Measurements from ENCODE around the gene ITPRIP. TPM values are rescaled to one million over a fixed set of nuclear protein-coding genes. Genes with fewer than 3 reads are reported as not detected.

ITPRIP gene
- total and polyA plus RNA-seq, 4 donors: 3.5 to 7.9 (median 6.0) TPM

DNA sequence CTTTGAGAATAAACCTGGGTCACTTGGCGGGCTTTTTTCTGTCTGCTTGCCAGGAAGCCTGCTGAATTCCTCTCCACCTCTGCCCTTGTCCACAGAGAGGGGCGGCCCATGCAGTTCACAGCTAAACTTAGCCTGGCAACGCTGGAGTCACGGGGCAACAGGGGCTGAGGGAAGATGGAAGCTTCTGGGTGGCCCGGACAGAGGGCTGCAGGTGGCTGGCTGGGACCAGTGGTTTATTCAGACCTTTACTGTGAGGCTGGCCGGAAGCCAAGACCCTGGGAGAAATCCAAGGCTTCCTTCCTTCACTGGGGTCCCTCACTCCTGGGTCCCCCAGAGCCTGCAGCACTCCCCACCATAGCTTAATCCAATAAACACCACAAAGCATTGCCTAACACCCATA is 17.0 kb downstream of the ITPRIP start (continued):
- TF ChIP-seq, protein P1, sequence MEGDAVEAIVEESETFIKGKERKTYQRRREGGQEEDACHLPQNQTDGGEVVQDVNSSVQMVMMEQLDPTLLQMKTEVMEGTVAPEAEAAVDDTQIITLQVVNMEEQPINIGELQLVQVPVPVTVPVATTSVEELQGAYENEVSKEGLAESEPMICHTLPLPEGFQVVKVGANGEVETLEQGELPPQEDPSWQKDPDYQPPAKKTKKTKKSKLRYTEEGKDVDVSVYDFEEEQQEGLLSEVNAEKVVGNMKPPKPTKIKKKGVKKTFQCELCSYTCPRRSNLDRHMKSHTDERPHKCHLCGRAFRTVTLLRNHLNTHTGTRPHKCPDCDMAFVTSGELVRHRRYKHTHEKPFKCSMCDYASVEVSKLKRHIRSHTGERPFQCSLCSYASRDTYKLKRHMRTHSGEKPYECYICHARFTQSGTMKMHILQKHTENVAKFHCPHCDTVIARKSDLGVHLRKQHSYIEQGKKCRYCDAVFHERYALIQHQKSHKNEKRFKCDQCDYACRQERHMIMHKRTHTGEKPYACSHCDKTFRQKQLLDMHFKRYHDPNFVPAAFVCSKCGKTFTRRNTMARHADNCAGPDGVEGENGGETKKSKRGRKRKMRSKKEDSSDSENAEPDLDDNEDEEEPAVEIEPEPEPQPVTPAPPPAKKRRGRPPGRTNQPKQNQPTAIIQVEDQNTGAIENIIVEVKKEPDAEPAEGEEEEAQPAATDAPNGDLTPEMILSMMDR (IDR thresholded peaks at IDR 0.05; ENCODE audit: low read depth, low read length, missing input control): no peak
- TF ChIP-seq TAF1 (conservative IDR thresholded peaks at IDR 0.05): no peak
- TF ChIP-seq, protein P2, sequence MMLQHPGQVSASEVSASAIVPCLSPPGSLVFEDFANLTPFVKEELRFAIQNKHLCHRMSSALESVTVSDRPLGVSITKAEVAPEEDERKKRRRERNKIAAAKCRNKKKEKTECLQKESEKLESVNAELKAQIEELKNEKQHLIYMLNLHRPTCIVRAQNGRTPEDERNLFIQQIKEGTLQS (IDR thresholded peaks at IDR 0.05): no peak

DNA sequence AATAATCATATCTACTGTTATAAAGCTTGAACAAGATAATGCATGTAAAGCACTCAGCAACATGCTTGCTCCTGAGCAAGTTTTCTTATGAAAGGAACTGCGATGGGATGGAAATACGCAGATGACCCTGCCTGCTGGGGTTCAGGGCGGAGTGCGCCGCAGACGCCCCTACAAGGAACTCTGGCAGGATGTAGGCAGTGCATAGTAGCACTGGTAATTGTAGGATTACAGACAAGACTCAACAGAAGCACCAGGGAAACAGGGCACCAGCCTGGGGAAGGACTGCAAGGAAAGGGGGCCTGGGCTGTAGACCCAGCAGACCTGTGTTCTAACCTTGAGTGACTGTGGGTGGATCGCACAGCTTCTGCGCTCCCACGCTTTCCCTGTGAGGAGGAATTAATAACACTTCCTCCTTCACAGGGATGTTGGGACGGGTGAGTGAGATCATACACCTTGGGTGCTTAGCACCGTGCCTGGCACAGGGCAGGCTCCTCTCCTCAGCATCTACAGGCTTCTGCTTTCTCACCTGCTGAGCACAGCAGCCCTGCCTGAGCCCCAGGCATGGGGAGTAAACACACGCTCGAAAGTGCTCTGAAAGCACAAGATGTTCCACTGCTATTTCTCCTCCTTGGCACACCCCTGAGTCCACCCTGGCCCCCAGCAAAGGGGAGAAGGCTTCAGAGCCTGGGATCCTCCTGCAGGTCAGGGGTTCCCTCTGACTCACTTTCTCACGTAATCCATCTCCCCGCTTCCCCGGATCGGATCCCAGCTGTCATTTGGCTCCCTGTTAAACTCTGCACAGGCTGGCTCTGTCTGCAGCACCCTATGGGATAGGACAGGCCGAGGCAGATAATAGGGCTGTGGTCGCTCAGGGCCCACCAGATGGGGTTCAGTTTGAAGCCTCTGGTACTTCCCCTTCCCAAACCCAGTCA is 19.2 kb downstream of the ITPRIP start:
- no peaks in the 10 kb centered on the region for H3K27me3 ChIP-seq (ENCODE audit: control insufficient read depth in 4 of 4, insufficient read depth in 4 of 4, low read length in 3 of 4)
- H3K27ac ChIP-seq (ENCODE audit: low read depth in 1 of 2, low read length in 2 of 2): no peak overlapping the region
- H3K4me3 ChIP-seq (ENCODE audit: low read depth in 1 of 3, low read length in 3 of 3): no peak overlapping the region

DNA sequence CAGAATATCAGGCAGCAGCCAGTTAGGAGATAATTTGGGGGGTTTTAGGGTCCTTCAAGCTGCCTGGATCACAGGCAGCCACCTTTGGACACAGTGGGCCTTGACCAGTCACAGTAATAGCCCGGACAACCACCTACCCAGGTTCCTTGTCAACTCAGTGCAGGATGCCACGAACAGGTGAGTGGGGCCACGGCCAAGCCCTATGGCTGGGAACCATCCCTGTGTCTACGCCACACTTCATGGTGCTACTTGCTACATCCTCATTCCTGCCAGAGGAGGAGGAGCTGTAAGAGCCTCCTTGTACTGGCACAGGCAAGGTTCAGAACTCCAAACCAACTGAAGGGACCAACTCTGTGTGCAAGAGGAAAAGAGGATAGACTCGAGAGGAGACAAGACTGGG is 19.9 kb downstream of the ITPRIP start:
- H3K4me3 ChIP-seq (ENCODE audit: low read depth in 1 of 3, low read length in 3 of 3): no peak overlapping the region
- WGBS: 94% methylated on average over 5 of the region's 5 CpGs
- peaks cover 0 to 17% (median 6%) of the 10 kb centered on the region in 4 donors for H3K36me3 ChIP-seq (ENCODE audit: control insufficient read depth in 4 of 4, insufficient read depth in 3 of 4, low read depth in 1 of 4, low read length in 3 of 4)
- no peak for TF ChIP-seq GABPA (IDR thresholded peaks at IDR 0.05 in 1 of 2, conservative IDR thresholded peaks at IDR 0.05 in 1 of 2)
- H3K9ac ChIP-seq (ENCODE audit: low read depth in 1 of 2, low read length in 2 of 2): no peak overlapping the region
- no peaks in the 10 kb centered on the region for H3K9me3 ChIP-seq (ENCODE audit: control insufficient read depth in 4 of 4, low read length in 3 of 4)
- H3K4me1 ChIP-seq (ENCODE audit: control insufficient read depth in 4 of 4, insufficient read depth in 4 of 4, low read length in 3 of 4): peaks cover 0 to 11% (median 3%) of the 10 kb centered on the region in 4 donors
- H3K27me3 ChIP-seq (ENCODE audit: control insufficient read depth in 4 of 4, insufficient read depth in 4 of 4, low read length in 3 of 4): no peaks in the 10 kb centered on the region
- no peak overlapping the region for H3K27ac ChIP-seq (ENCODE audit: low read depth in 1 of 2, low read length in 2 of 2)
- no peak for DNase-seq (ENCODE audit: low spot score)

More for the DNA sequence above, 19.2 kb downstream of the ITPRIP start:
- no peak for DNase-seq (ENCODE audit: low spot score)
- H3K9me3 ChIP-seq (ENCODE audit: control insufficient read depth in 4 of 4, low read length in 3 of 4): no peaks in the 10 kb centered on the region
- no peak overlapping the region for H3K9ac ChIP-seq (ENCODE audit: low read depth in 1 of 2, low read length in 2 of 2)
- peaks cover 2 to 11% (median 3%) of the 10 kb centered on the region in 4 donors for H3K4me1 ChIP-seq (ENCODE audit: control insufficient read depth in 4 of 4, insufficient read depth in 4 of 4, low read length in 3 of 4)
- peaks cover 0 to 13% (median 4%) of the 10 kb centered on the region in 4 donors for H3K36me3 ChIP-seq (ENCODE audit: control insufficient read depth in 4 of 4, insufficient read depth in 3 of 4, low read depth in 1 of 4, low read length in 3 of 4)
- whole genome bisulfite sequencing: 75% methylated on average over 19 of the region's 19 CpGs
- TF ChIP-seq, protein P3, sequence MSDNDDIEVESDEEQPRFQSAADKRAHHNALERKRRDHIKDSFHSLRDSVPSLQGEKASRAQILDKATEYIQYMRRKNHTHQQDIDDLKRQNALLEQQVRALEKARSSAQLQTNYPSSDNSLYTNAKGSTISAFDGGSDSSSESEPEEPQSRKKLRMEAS (IDR thresholded peaks at IDR 0.05): no peak
- no peak for TF ChIP-seq HNF4A (conservative IDR thresholded peaks at IDR 0.05)
- no peak for TF ChIP-seq TAF1 (conservative IDR thresholded peaks at IDR 0.05)

DNA sequence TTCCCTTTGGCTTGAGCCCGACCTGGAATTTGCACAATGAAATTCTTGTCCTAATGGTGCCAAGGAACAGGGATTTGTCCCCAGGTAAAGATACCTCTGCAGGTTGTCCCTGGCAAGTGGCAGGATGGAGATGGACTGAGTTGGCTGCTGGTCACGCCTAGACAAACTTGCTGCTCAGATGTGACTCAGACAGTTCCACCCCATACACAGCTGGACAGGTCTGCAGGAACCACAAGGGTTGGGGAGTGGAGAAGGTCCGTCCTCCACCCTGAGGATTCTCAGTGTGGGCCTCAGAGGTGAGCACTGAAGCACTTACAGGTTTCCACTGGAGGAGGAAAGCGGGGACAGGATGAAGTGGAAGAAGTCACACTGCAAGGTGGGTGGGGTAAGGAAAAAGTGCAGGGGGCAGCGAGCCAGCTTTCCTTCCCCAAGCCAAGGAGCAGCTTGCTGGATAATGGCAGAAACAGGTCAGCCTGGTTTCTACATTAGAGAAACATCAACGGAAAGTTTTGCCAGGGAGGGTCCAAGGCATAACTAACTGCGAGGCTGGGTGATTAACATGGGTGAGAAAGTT is 20.5 kb downstream of the ITPRIP start:
- Histone ChIP-seq H3K27ac (ENCODE audit: low read depth in 1 of 2, low read length in 2 of 2) (no peak overlapping the region), H3K4me3 (ENCODE audit: low read depth in 1 of 3, low read length in 3 of 3) (no peak overlapping the region), H3K27me3 (ENCODE audit: control insufficient read depth in 4 of 4, insufficient read depth in 4 of 4, low read length in 3 of 4) (no peaks in the 10 kb centered on the region), H3K4me1 (ENCODE audit: control insufficient read depth in 4 of 4, insufficient read depth in 4 of 4, low read length in 3 of 4) (peaks cover 0 to 11% (median 3%) of the 10 kb centered on the region in 4 donors), H3K9ac (ENCODE audit: low read depth in 1 of 2, low read length in 2 of 2) (no peak overlapping the region), H3K9me3 (ENCODE audit: control insufficient read depth in 4 of 4, low read length in 3 of 4) (no peaks in the 10 kb centered on the region), H3K36me3 (ENCODE audit: control insufficient read depth in 4 of 4, insufficient read depth in 3 of 4, low read depth in 1 of 4, low read length in 3 of 4) (peaks cover 0 to 22% (median 6%) of the 10 kb centered on the region in 4 donors)
- WGBS: 92% methylated on average over 7 of the region's 7 CpGs
- DNase-seq (ENCODE audit: low spot score): no peak
- TF ChIP-seq YY1 (IDR thresholded peaks at IDR 0.05) (no peak), FOXA1 (IDR thresholded peaks at IDR 0.05) (no peak), NR2F2 (IDR thresholded peaks at IDR 0.05) (no peak), HNF4G (IDR thresholded peaks at IDR 0.05) (no peak), SP1 (IDR thresholded peaks at IDR 0.05) (no peak), RXRA (IDR thresholded peaks at IDR 0.05) (no peak), GABPA (IDR thresholded peaks at IDR 0.05 in 1 of 2, conservative IDR thresholded peaks at IDR 0.05 in 1 of 2) (no peak), HNF4A (conservative IDR thresholded peaks at IDR 0.05) (no peak), FOXA2 (IDR thresholded peaks at IDR 0.05) (no peak), TAF1 (conservative IDR thresholded peaks at IDR 0.05) (no peak)
- TF ChIP-seq, protein P3 (IDR thresholded peaks at IDR 0.05): no peak
- TF ChIP-seq, protein P1 (IDR thresholded peaks at IDR 0.05; ENCODE audit: low read depth, low read length, missing input control): no peak
- TF ChIP-seq, protein P4, sequence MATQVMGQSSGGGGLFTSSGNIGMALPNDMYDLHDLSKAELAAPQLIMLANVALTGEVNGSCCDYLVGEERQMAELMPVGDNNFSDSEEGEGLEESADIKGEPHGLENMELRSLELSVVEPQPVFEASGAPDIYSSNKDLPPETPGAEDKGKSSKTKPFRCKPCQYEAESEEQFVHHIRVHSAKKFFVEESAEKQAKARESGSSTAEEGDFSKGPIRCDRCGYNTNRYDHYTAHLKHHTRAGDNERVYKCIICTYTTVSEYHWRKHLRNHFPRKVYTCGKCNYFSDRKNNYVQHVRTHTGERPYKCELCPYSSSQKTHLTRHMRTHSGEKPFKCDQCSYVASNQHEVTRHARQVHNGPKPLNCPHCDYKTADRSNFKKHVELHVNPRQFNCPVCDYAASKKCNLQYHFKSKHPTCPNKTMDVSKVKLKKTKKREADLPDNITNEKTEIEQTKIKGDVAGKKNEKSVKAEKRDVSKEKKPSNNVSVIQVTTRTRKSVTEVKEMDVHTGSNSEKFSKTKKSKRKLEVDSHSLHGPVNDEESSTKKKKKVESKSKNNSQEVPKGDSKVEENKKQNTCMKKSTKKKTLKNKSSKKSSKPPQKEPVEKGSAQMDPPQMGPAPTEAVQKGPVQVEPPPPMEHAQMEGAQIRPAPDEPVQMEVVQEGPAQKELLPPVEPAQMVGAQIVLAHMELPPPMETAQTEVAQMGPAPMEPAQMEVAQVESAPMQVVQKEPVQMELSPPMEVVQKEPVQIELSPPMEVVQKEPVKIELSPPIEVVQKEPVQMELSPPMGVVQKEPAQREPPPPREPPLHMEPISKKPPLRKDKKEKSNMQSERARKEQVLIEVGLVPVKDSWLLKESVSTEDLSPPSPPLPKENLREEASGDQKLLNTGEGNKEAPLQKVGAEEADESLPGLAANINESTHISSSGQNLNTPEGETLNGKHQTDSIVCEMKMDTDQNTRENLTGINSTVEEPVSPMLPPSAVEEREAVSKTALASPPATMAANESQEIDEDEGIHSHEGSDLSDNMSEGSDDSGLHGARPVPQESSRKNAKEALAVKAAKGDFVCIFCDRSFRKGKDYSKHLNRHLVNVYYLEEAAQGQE (IDR thresholded peaks at IDR 0.05): no peak
